ACC112 (cell line): Measurements from ENCODE around the gene MPPED1.

Experiments
- H2AFZ ChIP-seq: fragments of 200-600 bp; sonication (generic); one replicate; pipeline ENCODE4 v1.6.0; 2017; ENCODE audit warnings: antibody characterized with exemption, low read length; ENCODE audit not compliant: unreplicated experiment
- H3K27ac ChIP-seq: fragments of 200-600 bp; sonication (generic); 2 replicates; pipeline ENCODE4 v1.5.1; 2014; ENCODE audit warnings: low read depth, mild to moderate bottlenecking, antibody characterized with exemption, low read length, moderate library complexity
- H3K27me3 ChIP-seq: fragments of 200-600 bp; sonication (generic); 2 replicates; pipeline ENCODE4 v1.6.1; 2014; ENCODE audit warnings: mild to moderate bottlenecking, antibody characterized with exemption, low read length, moderate library complexity, mixed read lengths; ENCODE audit not compliant: insufficient read depth
- H3K36me3 ChIP-seq: fragments of 200-600 bp; sonication (generic); 2 replicates; pipeline ENCODE4 v1.6.1; 2016; ENCODE audit warnings: mild to moderate bottlenecking, antibody characterized with exemption, low read length, moderate library complexity, mixed read lengths; ENCODE audit not compliant: insufficient read depth
- H3K4me1 ChIP-seq: fragments of 200-600 bp; sonication (generic); one replicate; pipeline ENCODE4 v1.6.1; 2016; ENCODE audit warnings: low read length, mixed read lengths; ENCODE audit not compliant: insufficient read depth, unreplicated experiment, control insufficient read depth
- H3K4me3 ChIP-seq: fragments of 200-600 bp; sonication (generic); 2 replicates; pipeline ENCODE4 v1.5.1; 2014; ENCODE audit warnings: mild to moderate bottlenecking, low read depth, low read length
- H3K79me2 ChIP-seq: fragments of 200-600 bp; sonication (generic); one replicate; pipeline ENCODE4 v1.6.0; 2016; ENCODE audit warnings: low read length; ENCODE audit not compliant: control insufficient read depth, unreplicated experiment, insufficient read depth

Gene MPPED1

DNA sequence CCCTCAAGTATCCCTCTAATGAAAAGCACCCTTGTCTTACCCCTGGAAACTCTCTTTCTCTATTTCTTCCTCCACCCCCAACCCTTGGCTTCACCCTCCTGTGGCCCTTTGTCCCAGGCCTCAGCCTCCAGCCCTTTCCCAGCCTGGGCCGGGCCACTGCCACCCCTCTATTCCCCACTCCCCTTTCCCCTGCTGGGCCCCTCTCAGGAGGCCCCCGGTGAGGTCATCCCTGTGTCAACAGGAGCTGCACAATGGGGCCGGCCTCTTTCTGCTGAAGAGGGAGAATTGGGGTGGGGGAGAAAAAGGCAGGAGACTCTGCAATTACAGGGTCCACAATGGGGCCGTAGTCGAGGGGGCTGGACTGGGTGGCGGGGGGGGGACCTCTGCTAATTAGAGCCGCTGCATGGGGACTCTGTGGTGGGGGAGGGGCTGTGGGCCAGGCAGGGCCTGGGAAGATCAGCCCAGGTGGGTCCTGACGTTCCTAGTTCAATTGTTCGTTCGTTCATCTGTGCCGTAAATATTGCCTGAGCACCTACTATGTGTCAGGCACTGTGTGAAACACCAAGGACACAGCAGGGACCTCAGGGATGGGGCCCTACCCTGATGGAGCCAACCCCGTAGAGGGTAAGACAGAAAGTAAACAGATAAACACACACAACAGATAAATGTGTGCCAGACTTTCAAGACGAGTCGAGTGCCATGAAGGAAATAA, 18.5 kb upstream of the MPPED1 start:
- no peaks in the 10 kb centered on the region for H3K4me1 ChIP-seq
- no peaks in the 10 kb centered on the region for H3K79me2 ChIP-seq
- no peaks in the 10 kb centered on the region for H3K36me3 ChIP-seq
- H3K27me3 ChIP-seq = no peaks in the 10 kb centered on the region
- H2AFZ ChIP-seq = no peak overlapping the region
- no peak overlapping the region for H3K4me3 ChIP-seq
- no peak overlapping the region for H3K27ac ChIP-seq

DNA sequence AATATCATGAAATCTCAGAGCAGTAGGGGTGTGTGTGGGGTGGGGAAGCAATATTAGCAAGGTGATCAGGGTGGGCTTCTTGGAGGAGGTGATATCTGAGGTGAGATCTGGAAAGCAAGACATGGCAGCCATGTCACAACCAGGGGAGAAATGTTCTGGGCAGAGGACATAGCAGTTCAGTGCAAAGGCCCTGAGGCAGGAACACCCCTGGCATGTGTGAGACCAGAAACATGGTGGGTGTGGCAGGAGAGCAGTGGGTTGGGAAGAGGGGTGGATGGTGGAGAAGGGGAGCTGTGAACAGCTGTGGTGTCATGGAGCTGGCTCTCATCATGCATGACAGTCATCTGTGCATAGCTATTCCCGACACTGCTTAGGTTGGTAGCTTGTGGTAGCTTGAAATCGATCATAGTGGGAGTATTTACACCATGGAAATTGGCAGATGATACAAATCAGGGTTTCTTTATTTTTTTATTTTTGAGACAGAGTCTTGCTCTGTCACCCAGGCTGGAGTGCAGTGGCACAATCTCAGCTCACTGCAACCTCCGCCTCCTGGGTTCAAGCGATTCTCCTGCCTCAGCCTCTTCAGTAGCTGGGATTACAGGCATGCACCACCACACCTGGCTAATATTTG, 17.9 kb upstream of the MPPED1 start:
- no peaks in the 10 kb centered on the region for H3K79me2 ChIP-seq

DNA sequence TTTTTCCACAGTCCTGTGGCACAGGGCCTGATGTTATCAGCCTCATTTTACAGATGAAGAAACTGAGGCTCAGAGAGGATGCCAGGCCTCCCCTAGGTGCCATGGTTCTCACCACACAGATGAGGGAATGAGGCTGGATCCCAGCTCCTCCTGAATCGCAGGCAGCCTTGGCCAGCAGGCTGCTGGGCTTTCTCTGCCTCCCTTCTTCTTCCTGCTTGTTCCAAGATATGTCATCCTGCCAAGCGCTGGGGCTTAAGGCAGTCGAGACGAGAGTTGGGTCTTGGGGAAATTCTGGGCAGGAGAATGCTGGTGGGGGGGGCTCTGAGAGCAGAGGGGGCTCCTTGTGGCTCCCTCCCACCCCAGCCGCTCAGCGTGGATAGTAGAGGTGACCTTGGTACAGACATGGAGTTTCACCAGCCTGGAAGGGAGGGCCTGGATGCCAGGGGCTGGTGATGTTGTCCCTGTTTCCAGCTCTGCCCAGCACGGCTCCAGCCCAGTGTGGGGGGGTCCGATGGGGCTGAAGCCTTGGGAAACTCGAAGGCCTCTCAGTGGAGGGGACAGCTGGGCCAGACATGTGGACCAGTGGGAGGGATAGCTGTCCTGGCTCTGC, 16.6 kb upstream of the MPPED1 start:
- Histone ChIP-seq H3K27ac (no peak overlapping the region), H3K4me3 (no peak overlapping the region), H3K4me1 (no peaks in the 10 kb centered on the region), H2AFZ (no peak overlapping the region), H3K27me3 (no peaks in the 10 kb centered on the region), H3K79me2 (no peaks in the 10 kb centered on the region), H3K36me3 (no peaks in the 10 kb centered on the region)

More for the DNA sequence above, 17.9 kb upstream of the MPPED1 start:
- Histone ChIP-seq H2AFZ (no peak overlapping the region), H3K27ac (no peak overlapping the region), H3K4me1 (no peaks in the 10 kb centered on the region), H3K4me3 (no peak overlapping the region), H3K36me3 (no peaks in the 10 kb centered on the region), H3K27me3 (no peaks in the 10 kb centered on the region)

DNA sequence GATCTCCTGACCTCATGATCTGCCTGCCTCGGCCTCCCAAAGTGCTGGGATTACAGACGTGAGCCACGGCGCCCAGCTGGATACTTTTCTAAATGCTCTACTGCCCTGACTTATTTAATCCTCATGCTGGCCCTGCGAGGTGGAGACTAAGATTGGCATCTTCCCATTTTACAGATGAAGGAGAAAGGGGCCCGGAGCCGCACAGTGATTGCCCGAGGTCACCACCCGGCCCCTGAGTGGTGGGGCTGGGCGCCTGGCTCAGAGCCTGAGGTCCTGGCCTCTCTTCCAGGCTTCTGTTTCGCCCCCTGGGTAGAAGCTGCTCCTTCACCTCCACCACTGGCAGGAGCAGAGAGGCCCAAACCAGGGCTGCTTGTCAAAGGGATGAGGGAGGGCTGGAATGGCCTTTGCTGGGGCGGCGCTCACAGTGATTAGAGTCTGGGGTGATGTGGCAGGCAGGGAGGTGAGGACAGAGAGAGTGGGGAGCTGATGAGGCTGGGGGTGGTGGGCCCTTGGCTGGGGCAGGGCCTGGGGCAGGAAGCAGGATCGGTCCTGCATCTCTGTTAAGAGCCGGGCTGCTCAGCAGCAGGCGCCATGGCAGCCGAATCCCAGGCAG, 15.4 kb upstream of the MPPED1 start:
- no peaks in the 10 kb centered on the region for H3K4me1 ChIP-seq

DNA sequence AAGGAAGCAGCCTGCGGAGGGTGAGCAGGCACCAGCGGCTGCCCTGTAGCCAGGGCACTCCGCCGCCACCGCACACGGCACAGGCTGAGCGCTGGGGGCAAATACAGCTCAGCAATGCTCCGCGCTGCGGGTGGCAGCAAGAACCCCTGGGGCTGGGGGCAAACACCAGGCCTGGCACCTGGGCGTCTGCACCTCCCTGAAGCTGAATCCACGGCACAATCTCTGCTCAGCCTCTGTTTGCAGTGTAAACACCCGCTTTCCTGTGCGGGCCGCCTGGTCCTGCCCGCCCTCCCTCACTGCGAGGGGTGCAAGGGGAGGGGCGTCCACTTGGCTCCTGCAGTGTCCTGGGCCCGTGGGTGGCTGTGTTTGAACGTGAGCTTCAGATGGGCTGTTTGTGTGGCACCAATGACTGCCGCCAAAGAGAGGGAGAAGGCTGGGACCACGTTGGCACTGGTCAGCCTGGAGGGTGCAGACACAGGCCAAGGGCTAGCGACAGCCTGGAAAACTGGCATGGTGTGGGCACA, 14.8 kb upstream of the MPPED1 start:
- no peaks in the 10 kb centered on the region for H3K27me3 ChIP-seq

More for the DNA sequence above, 15.4 kb upstream of the MPPED1 start:
- Histone ChIP-seq H3K27ac (no peak overlapping the region), H3K36me3 (no peaks in the 10 kb centered on the region), H2AFZ (no peak overlapping the region), H3K4me3 (no peak overlapping the region), H3K27me3 (no peaks in the 10 kb centered on the region), H3K79me2 (no peaks in the 10 kb centered on the region)

DNA sequence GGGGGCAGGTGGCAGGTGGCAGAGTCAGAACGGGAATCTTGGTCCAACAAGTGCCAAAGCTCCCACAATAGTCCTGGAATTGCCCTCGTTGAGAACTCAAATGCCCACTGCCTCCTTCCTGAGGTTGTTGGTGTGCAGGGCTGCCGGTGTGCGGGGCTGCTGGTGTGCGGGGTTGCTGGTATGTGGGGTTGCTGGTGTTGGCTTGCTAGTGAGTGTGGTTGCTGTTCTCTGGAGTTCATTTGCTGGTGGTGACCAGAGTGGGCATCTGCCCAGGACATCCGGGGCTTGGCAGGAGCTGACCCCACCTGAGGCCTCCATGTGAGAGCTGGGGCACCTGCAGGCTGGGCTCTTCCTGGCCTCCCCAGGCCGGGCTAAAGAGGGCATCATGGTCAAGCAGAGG, 14.0 kb upstream of the MPPED1 start:
- Histone ChIP-seq H3K27ac (no peak overlapping the region), H3K4me1 (no peaks in the 10 kb centered on the region), H3K27me3 (no peaks in the 10 kb centered on the region), H3K4me3 (no peak overlapping the region), H2AFZ (no peak overlapping the region), H3K36me3 (no peaks in the 10 kb centered on the region), H3K79me2 (no peaks in the 10 kb centered on the region)

More for the DNA sequence above, 14.8 kb upstream of the MPPED1 start:
- Histone ChIP-seq H3K36me3 (no peaks in the 10 kb centered on the region), H3K27ac (no peak overlapping the region), H3K4me1 (no peaks in the 10 kb centered on the region), H3K4me3 (no peak overlapping the region), H3K79me2 (no peaks in the 10 kb centered on the region), H2AFZ (no peak overlapping the region)

DNA sequence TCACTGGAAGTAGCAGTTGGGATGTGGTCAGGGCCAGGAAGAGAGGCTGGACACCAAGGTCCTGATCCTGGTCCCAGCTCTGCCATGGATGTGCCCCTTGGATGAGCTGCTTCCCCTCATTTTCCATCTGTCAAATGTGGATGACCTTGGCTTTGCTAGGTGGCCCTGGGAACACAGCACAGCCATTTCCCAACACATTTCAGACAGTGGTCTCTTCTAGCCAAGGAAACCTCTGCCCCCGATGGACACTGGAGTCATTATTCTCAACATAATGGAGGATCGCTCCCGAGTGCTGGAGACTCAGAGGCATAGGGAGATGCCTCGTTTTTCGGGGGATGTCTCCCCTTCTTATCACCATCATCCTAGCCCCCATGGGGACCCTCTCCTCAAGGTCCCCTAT, 13.6 kb upstream of the MPPED1 start:
- no peaks in the 10 kb centered on the region for H3K4me1 ChIP-seq
- H2AFZ ChIP-seq = no peak overlapping the region
- no peaks in the 10 kb centered on the region for H3K36me3 ChIP-seq
- no peaks in the 10 kb centered on the region for H3K79me2 ChIP-seq
- H3K4me3 ChIP-seq = no peak overlapping the region
- H3K27ac ChIP-seq = no peak overlapping the region
- H3K27me3 ChIP-seq = no peaks in the 10 kb centered on the region

DNA sequence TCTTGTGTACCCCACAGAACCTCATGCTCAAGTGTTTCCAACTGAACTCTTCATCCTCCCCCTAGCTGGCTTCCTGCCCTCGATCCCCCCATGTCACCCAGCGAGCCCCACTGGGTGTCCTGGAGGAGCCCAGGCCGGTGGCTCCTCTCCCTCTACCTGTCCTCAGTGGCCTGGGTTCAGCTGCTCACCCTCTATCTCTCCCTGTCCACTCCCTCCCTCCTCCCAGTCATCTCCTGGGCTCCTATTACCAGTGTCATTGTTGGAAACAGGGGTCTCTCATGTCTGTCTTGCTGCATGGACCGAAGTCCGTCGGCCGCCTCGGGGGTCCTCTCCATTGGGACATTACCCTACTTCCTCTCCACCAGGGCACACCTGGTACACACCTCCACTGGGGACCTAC, 12.9 kb upstream of the MPPED1 start:
- Histone ChIP-seq H3K27ac (no peak overlapping the region), H3K79me2 (no peaks in the 10 kb centered on the region), H3K4me3 (no peak overlapping the region)

DNA sequence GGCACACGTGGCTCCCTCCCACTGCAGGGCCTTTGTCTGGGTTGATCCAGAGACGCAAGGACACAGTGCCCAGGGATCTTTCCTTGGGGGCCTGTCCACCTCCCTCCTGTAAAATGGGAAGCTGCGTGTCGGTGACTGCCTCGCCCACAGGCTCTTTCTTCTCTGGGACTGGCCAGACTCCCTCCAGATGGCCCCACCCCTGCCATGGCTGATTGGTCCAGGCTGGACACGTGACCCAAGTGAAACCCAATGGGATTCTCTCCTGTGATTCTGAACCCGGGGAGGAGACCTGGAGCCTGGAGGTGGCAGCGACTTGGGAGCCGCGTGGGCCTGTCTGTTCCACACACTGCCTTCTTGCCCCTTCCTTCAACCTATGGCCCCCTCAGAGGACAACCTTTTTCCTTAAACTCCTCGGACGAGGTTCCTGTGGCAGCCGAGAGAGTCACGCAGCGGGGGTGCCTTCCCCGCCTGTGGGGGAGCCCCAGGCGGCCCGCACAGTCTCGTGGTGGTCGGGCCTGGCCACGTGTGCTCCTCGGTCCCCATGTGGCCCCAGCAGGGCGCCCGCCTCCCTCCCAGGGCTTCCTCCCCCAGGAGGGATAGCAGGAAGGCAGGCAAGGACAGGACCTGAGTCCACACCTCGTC, 12.4 kb upstream of the MPPED1 start:
- no peaks in the 10 kb centered on the region for H3K27me3 ChIP-seq
- no peaks in the 10 kb centered on the region for H3K36me3 ChIP-seq
- no peaks in the 10 kb centered on the region for H3K79me2 ChIP-seq
- no peaks in the 10 kb centered on the region for H3K4me1 ChIP-seq
- H3K27ac ChIP-seq = no peak overlapping the region
- H3K4me3 ChIP-seq = no peak overlapping the region
- no peak overlapping the region for H2AFZ ChIP-seq

More for the DNA sequence above, 12.9 kb upstream of the MPPED1 start:
- H3K27me3 ChIP-seq = no peaks in the 10 kb centered on the region
- H2AFZ ChIP-seq = no peak overlapping the region
- H3K4me1 ChIP-seq = no peaks in the 10 kb centered on the region
- no peaks in the 10 kb centered on the region for H3K36me3 ChIP-seq

DNA sequence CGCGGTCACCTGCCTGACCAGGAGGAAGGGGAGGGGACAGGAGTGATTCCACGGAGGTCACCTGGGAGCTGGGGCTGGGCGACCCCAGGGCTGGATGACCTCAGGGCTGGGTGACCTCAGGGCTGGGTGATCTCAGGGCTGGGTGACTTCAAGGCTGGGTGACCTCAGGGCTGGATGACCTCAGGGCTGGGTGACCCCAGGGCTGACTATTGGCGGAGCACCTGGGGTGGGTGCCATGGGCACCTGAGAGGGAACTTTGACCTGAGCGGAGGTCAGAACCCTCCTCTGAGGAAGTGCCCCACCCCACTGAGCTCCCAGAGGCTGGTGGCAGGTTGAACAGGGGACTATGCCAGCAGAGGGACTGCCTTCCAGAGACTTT, 11.8 kb upstream of the MPPED1 start:
- no peaks in the 10 kb centered on the region for H3K36me3 ChIP-seq
- no peaks in the 10 kb centered on the region for H3K4me1 ChIP-seq
- H2AFZ ChIP-seq = no peak overlapping the region
- H3K27ac ChIP-seq = no peak overlapping the region
- no peaks in the 10 kb centered on the region for H3K79me2 ChIP-seq
- no peaks in the 10 kb centered on the region for H3K27me3 ChIP-seq
- H3K4me3 ChIP-seq = no peak overlapping the region
